H1 (cell line): ENCODE measurements around the gene SCN1B. TPM values are rescaled to one million over a fixed set of nuclear protein-coding genes. Genes with fewer than 3 reads are reported as not detected.

Experiments used
- CTCF ChIA-PET: fragments of 300-600 bp; sonication (Branson Sonifier 250); formaldehyde crosslinking; loops from one replicate; lab custom pipeline; 2021; ENCODE audit not compliant: partially characterized antibody; lab: Charles Lee
- POLR2A ChIA-PET: fragments of 300-600 bp; sonication (Branson Sonifier 250); formaldehyde crosslinking; loops from one replicate; lab custom pipeline; 2021; ENCODE audit warnings: inconsistent platforms; ENCODE audit not compliant: partially characterized antibody; lab: Charles Lee
- DNase-seq, 2 experiments: peaks; one replicate each; pipeline versions ENCODE4 v3.0.0 to v3.0.0-alpha.2; 2010 to 2022; ENCODE audit warnings: low spot score in 2 of 2, low read depth in 1 of 2, mixed read lengths in 1 of 2
- FAIRE-seq: peaks from 2 replicates; lab custom pipeline; 2011; peaks lifted over from hg19 to GRCh38; lab: Jason Lieb, UNC
- H2AFZ ChIP-seq: 2 replicates; pipeline ENCODE4 v1.8.1; 2012; ENCODE audit warnings: low read length, inconsistent platforms
- H2AK5ac ChIP-seq: 2 replicates; pipeline ENCODE4 v1.6.1; 2013; ENCODE audit warnings: low read depth, low read length
- H2BK120ac ChIP-seq: replicated peaks from 2 replicates; pipeline ENCODE3; 2013; ENCODE audit warnings: low read depth, low read length, inconsistent platforms
- H2BK12ac ChIP-seq: 2 replicates; pipeline ENCODE4 v1.6.1; 2013; ENCODE audit warnings: low read depth, low read length
- H2BK15ac ChIP-seq: 2 replicates; pipeline ENCODE4 v1.6.1; 2013; ENCODE audit warnings: low read length
- H2BK20ac ChIP-seq: 2 replicates; pipeline ENCODE4 v1.6.1; 2013; ENCODE audit warnings: low read length
- H2BK5ac ChIP-seq: 2 replicates; pipeline ENCODE4 v1.6.1; 2013; ENCODE audit warnings: low read depth, low read length
- H3K14ac ChIP-seq: 2 replicates; pipeline ENCODE4 v1.6.1; 2013; ENCODE audit warnings: inconsistent platforms; ENCODE audit not compliant: insufficient read length
- H3K18ac ChIP-seq: 2 replicates; pipeline ENCODE4 v1.6.1; 2013; ENCODE audit warnings: low read length; ENCODE audit errors: extremely low read depth
- H3K23ac ChIP-seq: 2 replicates; pipeline ENCODE4 v1.6.1; 2013; ENCODE audit warnings: inconsistent platforms; ENCODE audit not compliant: insufficient read length
- H3K23me2 ChIP-seq: 2 replicates; pipeline ENCODE4 v1.6.1; 2013; ENCODE audit warnings: low read depth, low read length
- H3K27ac ChIP-seq: 2 replicates; pipeline ENCODE4 v1.6.1; 2011; ENCODE audit warnings: low read depth, low read length, inconsistent platforms
- H3K27me3 ChIP-seq, 4 experiments: replicated peaks in 1 of 4; 1 replicate in 1 of 4; 2 replicates in 3 of 4; pipeline versions ENCODE4 v1.6.1 to v1.8.1; 2011 to 2013; ENCODE audit warnings: low read length in 3 of 4, mild to moderate bottlenecking in 3 of 4, inconsistent platforms in 2 of 4, mixed read lengths in 2 of 4, moderate library complexity in 1 of 4; ENCODE audit not compliant: control insufficient read depth in 3 of 4, insufficient read depth in 3 of 4; ENCODE audit errors: extremely low read depth in 1 of 4
- H3K36me3 ChIP-seq, 4 experiments: 2 replicates each; pipeline versions ENCODE4 v1.6.1 to v1.8.1; 2011 to 2013; ENCODE audit warnings: mild to moderate bottlenecking in 4 of 4, low read length in 3 of 4, moderate library complexity in 2 of 4, control low read depth in 1 of 4, inconsistent platforms in 1 of 4; ENCODE audit not compliant: insufficient read depth in 4 of 4, control insufficient read depth in 2 of 4
- H3K4ac ChIP-seq: replicated peaks from 2 replicates; pipeline ENCODE3; 2013; ENCODE audit warnings: low read length, low read depth, mixed read lengths, inconsistent platforms; ENCODE audit not compliant: insufficient read length
- H3K4me1 ChIP-seq, 4 experiments: replicated peaks in 1 of 4; 1 replicate in 1 of 4; 2 replicates in 3 of 4; pipeline versions ENCODE4 v1.6.1 to v1.8.1; 2011 to 2013; ENCODE audit warnings: low read length in 3 of 4, inconsistent platforms in 2 of 4, mixed read lengths in 1 of 4; ENCODE audit not compliant: insufficient read depth in 4 of 4, control insufficient read depth in 3 of 4
- H3K4me2 ChIP-seq, 2 experiments: 2 replicates each; pipeline versions ENCODE4 v1.6.1 to v1.8.1; 2011 to 2013; ENCODE audit warnings: low read depth in 2 of 2, low read length in 2 of 2, control low read depth in 1 of 2, inconsistent platforms in 1 of 2, mild to moderate bottlenecking in 1 of 2; ENCODE audit not compliant: insufficient read depth in 1 of 2
- H3K4me3 ChIP-seq, 4 experiments: fragments of 200-600, 300-600 bp in 1 of 4; sonication (generic), shearing (Covaris generic), sonication (Bioruptor Twin) in 1 of 4; 2 replicates each; pipeline versions ENCODE4 v1.5.1 to v1.8.1; 2011 to 2016; ENCODE audit warnings: low read length in 4 of 4, low read depth in 3 of 4, control low read depth in 2 of 4, inconsistent platforms in 2 of 4, mild to moderate bottlenecking in 2 of 4, mixed read lengths in 1 of 4, moderate library complexity in 1 of 4; ENCODE audit not compliant: insufficient read depth in 2 of 4; ENCODE audit errors: extremely low read depth in 1 of 4
- H3K56ac ChIP-seq: replicated peaks from 2 replicates; pipeline ENCODE3; 2013; ENCODE audit warnings: low read depth, mild to moderate bottlenecking, mixed read lengths, low read length, inconsistent platforms; ENCODE audit not compliant: insufficient read length
- H3K79me1 ChIP-seq: 2 replicates; pipeline ENCODE4 v1.6.1; 2013; ENCODE audit warnings: low read depth, low read length, control low read depth
- H3K79me2 ChIP-seq, 2 experiments: 2 replicates each; pipeline versions ENCODE4 v1.6.1 to v1.8.1; 2012 to 2013; ENCODE audit warnings: low read length in 2 of 2, mild to moderate bottlenecking in 2 of 2, inconsistent platforms in 1 of 2; ENCODE audit not compliant: insufficient read depth in 2 of 2, control insufficient read depth in 1 of 2
- H3K9ac ChIP-seq, 4 experiments: replicated peaks in 1 of 4; 1 replicate in 1 of 4; 2 replicates in 3 of 4; pipeline versions ENCODE4 v1.6.1 to v1.8.1; 2011 to 2013; ENCODE audit warnings: low read depth in 3 of 4, low read length in 3 of 4, control low read depth in 2 of 4, mild to moderate bottlenecking in 2 of 4, moderate library complexity in 2 of 4, inconsistent platforms in 1 of 4; ENCODE audit errors: extremely low read depth in 1 of 4
- H3K9me3 ChIP-seq, 2 experiments: 2 replicates each; pipeline versions ENCODE4 v1.6.1 to v1.8.1; 2012 to 2013; ENCODE audit warnings: mild to moderate bottlenecking in 2 of 2, moderate library complexity in 2 of 2, control low read depth in 1 of 2, inconsistent platforms in 1 of 2, low read depth in 1 of 2, low read length in 1 of 2, mixed read lengths in 1 of 2; ENCODE audit not compliant: insufficient read depth in 2 of 2
- H4K20me1 ChIP-seq, 2 experiments: replicated peaks in 1 of 2; 2 replicates each; pipeline versions ENCODE3 to v1.8.1; 2011 to 2013; ENCODE audit warnings: inconsistent platforms in 2 of 2, low read length in 2 of 2, mild to moderate bottlenecking in 1 of 2; ENCODE audit not compliant: insufficient read depth in 2 of 2, control insufficient read depth in 1 of 2
- H4K5ac ChIP-seq: 2 replicates; pipeline ENCODE4 v1.6.1; 2013; ENCODE audit warnings: low read length, low read depth, mixed read lengths, inconsistent platforms; ENCODE audit not compliant: insufficient read length
- H4K8ac ChIP-seq: 2 replicates; pipeline ENCODE4 v1.8.0; 2013; ENCODE audit warnings: mild to moderate bottlenecking, moderate library complexity, low read length, inconsistent platforms; ENCODE audit not compliant: insufficient read depth; ENCODE audit errors: extremely low read depth
- H4K91ac ChIP-seq: replicated peaks from 2 replicates; pipeline ENCODE3; 2013; ENCODE audit warnings: low read length, mixed read lengths, inconsistent platforms; ENCODE audit not compliant: insufficient read length
- CBX5 ChIP-seq: fragments of 300-800, 300-1000 bp; sonication (generic); IDR thresholded peaks from 2 replicates; pipeline ENCODE4 v1.7.1; 2016; ENCODE audit warnings: antibody characterized with exemption, low read length, low read depth
- CTBP2 ChIP-seq: IDR thresholded peaks from 2 replicates; pipeline ENCODE4 v1.7.0; 2011; ENCODE audit warnings: borderline replicate concordance, mild to moderate bottlenecking, moderate library complexity, mixed read lengths, low read length; ENCODE audit not compliant: insufficient read depth, insufficient read length
- HDAC6 ChIP-seq: IDR thresholded peaks from one replicate; pipeline ENCODE4 v1.7.1; 2012; ENCODE audit warnings: low read depth, mild to moderate bottlenecking, inconsistent platforms, low read length, moderate library complexity
- JUN ChIP-seq: IDR thresholded peaks from 2 replicates; pipeline ENCODE4 v1.6.1; 2011; ENCODE audit warnings: low read depth, mild to moderate bottlenecking, improper control_type of control experiment, low read length
- NANOG ChIP-seq: IDR thresholded peaks from 2 replicates; pipeline ENCODE4 v1.6.1; 2011; ENCODE audit warnings: low read length, low read depth, mild to moderate bottlenecking, inconsistent platforms; ENCODE audit not compliant: insufficient read depth, poor library complexity, severe bottlenecking
- RXRA ChIP-seq: IDR thresholded peaks from 2 replicates; pipeline ENCODE4 v1.6.1; 2011; ENCODE audit warnings: low read depth, mild to moderate bottlenecking, low read length, moderate library complexity; ENCODE audit not compliant: insufficient read depth
- TEAD4 ChIP-seq: IDR thresholded peaks from 2 replicates; pipeline ENCODE4 v1.6.1; 2012; ENCODE audit warnings: low read depth, low read length, inconsistent platforms, mixed read lengths
- WGBS, 2 experiments: shearing (Covaris generic) in 1 of 2; methylation state at CpG; one replicate each; pipeline versions ENCODE4 v1.1.6 to v1.1.7; 2013 to 2015; ENCODE audit warnings: low lambda C conversion rate in 2 of 2, mixed read lengths in 2 of 2, inconsistent platforms in 1 of 2, low coverage in 1 of 2, missing lambda C conversion rate in 1 of 2; ENCODE audit not compliant: insufficient replicate concordance in 2 of 2, insufficient coverage in 1 of 2, insufficient read length in 1 of 2; ENCODE audit errors: extremely low coverage in 1 of 2, missing lambda C conversion rate in 1 of 2; 5-methylcytosine and 5-hydroxymethylcytosine counted together
- polyA plus RNA-seq, 7 experiments: library from polyadenylated mRNA; depleted of rRNA in 3 of 7; stranded (reverse) in 5 of 7; unstranded in 2 of 7; fragments of >200 nt in 5 of 7; fragments of 200-250 nt in 2 of 7; gene quantifications; 1 replicate in 5 of 7; 2 replicates in 1 of 7; 4 replicates in 1 of 7; pipeline versions ENCODE4 v1.2.1 to v1.2.3, GENCODE V29; 2011 to 2013; ENCODE audit warnings: missing spikeins in 2 of 7, mixed read lengths in 2 of 7
- total RNA-seq: library from RNA; stranded (reverse); fragmentation: NEBNext Ultra II Directional; extraction: Animal tissue kit (Norgen Biotek cat#: 25700); gene quantifications from 2 replicates; pipeline ENCODE4 v1.2.1, GENCODE V29; 2021
- TF ChIP-seq, protein P1 (sequence below), 3 experiments: IDR thresholded peaks; 1 replicate in 2 of 3; 2 replicates in 1 of 3; pipeline versions ENCODE4 v1.5.1 to v1.6.1; 2011; ENCODE audit warnings: low read length in 3 of 3, mild to moderate bottlenecking in 3 of 3, inconsistent platforms in 2 of 3, low read depth in 1 of 3, moderate library complexity in 1 of 3; ENCODE audit not compliant: insufficient read depth in 1 of 3; ENCODE audit errors: control extremely low read depth in 1 of 3
- TF ChIP-seq, protein P2 (sequence below): IDR thresholded peaks from 2 replicates; pipeline ENCODE4 v1.6.1; 2011; ENCODE audit warnings: low read depth, mild to moderate bottlenecking, low read length; ENCODE audit not compliant: insufficient read depth

Gene SCN1B
- total and polyA plus RNA-seq, 2 of the 8 experiments (the other 6 are each of a cell fraction or from before 2014, with no cell fraction given): 3.1 to 3.5 TPM

- Histone ChIP-seq H4K8ac (no peak overlapping the region), H3K27me3 (no peaks in the 10 kb centered on the region; a peak in 2 of 7 replicates), H3K79me1 (no peaks in the 10 kb centered on the region), H3K9ac (no peak overlapping the region), H3K14ac (no peak overlapping the region), H2AK5ac (no peak overlapping the region), H2BK12ac (no peak overlapping the region), H2BK15ac (0 out of 2 replicates have a peak overlapping the region, but pooled peaks have one; percentile 29), H3K56ac (no peak overlapping the region), H3K18ac (no peak overlapping the region), H3K79me2 (no peaks in the 10 kb centered on the region), H3K4me3 (no peak overlapping the region), H3K36me3 (no peaks in the 10 kb centered on the region), H4K91ac (no peak overlapping the region), H2BK20ac (0 out of 2 replicates have a peak overlapping the region, but pooled peaks have one; percentile 32), H3K4me1 (peaks cover 0 to 2% (median 0%) of the 10 kb centered on the region in 4 experiments; a peak in 1 of 7 replicates), H2BK120ac (no peak overlapping the region), H3K9me3 (no peaks in the 10 kb centered on the region), H2BK5ac (no peak overlapping the region), H2AFZ (no peak overlapping the region), H3K27ac (no peak overlapping the region), H3K4ac (no peak overlapping the region), H3K23ac (no peak overlapping the region), H4K5ac (no peak overlapping the region), H4K20me1 (no peaks in the 10 kb centered on the region), H3K4me2 (no peak overlapping the region), H3K23me2 (no peaks in the 10 kb centered on the region; the same call in 1 of the 2 replicates)
- POLR2A ChIA-PET: no interaction called here
- no peak for TF ChIP-seq TEAD4
- TF ChIP-seq, protein P1, sequence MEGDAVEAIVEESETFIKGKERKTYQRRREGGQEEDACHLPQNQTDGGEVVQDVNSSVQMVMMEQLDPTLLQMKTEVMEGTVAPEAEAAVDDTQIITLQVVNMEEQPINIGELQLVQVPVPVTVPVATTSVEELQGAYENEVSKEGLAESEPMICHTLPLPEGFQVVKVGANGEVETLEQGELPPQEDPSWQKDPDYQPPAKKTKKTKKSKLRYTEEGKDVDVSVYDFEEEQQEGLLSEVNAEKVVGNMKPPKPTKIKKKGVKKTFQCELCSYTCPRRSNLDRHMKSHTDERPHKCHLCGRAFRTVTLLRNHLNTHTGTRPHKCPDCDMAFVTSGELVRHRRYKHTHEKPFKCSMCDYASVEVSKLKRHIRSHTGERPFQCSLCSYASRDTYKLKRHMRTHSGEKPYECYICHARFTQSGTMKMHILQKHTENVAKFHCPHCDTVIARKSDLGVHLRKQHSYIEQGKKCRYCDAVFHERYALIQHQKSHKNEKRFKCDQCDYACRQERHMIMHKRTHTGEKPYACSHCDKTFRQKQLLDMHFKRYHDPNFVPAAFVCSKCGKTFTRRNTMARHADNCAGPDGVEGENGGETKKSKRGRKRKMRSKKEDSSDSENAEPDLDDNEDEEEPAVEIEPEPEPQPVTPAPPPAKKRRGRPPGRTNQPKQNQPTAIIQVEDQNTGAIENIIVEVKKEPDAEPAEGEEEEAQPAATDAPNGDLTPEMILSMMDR (IDR thresholded peaks at IDR 0.05; ENCODE audit: control extremely low read depth in 1 of 3, insufficient read depth in 1 of 3, low read depth in 1 of 3, low read length in 3 of 3): peak in 1 of 3 experiments; percentile 3; a peak in 1 of 4 replicates
- TF ChIP-seq NANOG: no peak
- no peak for TF ChIP-seq RXRA
- TF ChIP-seq CBX5: no peak
- TF ChIP-seq CTBP2: no peak
- TF ChIP-seq JUN: no peak
- no peak for TF ChIP-seq HDAC6
- TF ChIP-seq, protein P2, sequence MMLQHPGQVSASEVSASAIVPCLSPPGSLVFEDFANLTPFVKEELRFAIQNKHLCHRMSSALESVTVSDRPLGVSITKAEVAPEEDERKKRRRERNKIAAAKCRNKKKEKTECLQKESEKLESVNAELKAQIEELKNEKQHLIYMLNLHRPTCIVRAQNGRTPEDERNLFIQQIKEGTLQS: no peak
- DNase-seq: no peak
- CTCF ChIA-PET: interaction anchor here (1.9 kb wide), 1 partner anchor 20 kb away, joined by 6 read pairs; no protein-coding TSS in a partner anchor
- FAIRE-seq: no peak
- WGBS, 2 experiments: 89% methylated on average over 6 of the region's 6 CpGs; no CpG with 5 or more reads in 1 of the 2 experiments
Measured at GRCh38 chr19:35076026-35076370, 45.7 kb downstream of the SCN1B start.
